Central memory CD8-positive, alpha-beta T cell (primary cell): ENCODE measurements around the gene HMCES.
"Not testable (repeated sequence)": the region's sequence is repeated elsewhere in the genome, so short reads cannot be mapped to it uniquely, and the experiment has no call there.

Experiments
- ATAC-seq: fragments of 150-1000 bp; cut with Tn5 transposase; replicated peaks from 2 replicates; pipeline ENCODE4 v1.10.0; 2022; ENCODE audit warnings: mild to moderate bottlenecking, moderate FRiP score, moderate number of reproducible peaks; ENCODE audit not compliant: poor library complexity, severe bottlenecking; ENCODE audit errors: extremely low read depth
- DNase-seq, 2 donors: peaks; one replicate each; pipeline ENCODE4 v3.0.0; 2021; ENCODE audit warnings: low spot score in 2 of 2
- H3K27ac Mint-ChIP-seq: one replicate; pipeline ENCODE4 v1.8.0; 2022; ENCODE audit warnings: low read depth, mild to moderate bottlenecking, moderate library complexity, mixed read lengths
- H3K27me3 Mint-ChIP-seq: one replicate; pipeline ENCODE4 v1.8.0; 2022; ENCODE audit warnings: mixed read lengths
- H3K36me3 Mint-ChIP-seq: one replicate; pipeline ENCODE4 v1.8.0; 2022; ENCODE audit warnings: mild to moderate bottlenecking, moderate library complexity, mixed read lengths; ENCODE audit not compliant: insufficient read depth
- H3K4me1 Mint-ChIP-seq: one replicate; pipeline ENCODE4 v1.8.0; 2022; ENCODE audit warnings: mixed read lengths
- H3K4me3 Mint-ChIP-seq: one replicate; pipeline ENCODE4 v1.8.0; 2022; ENCODE audit warnings: mild to moderate bottlenecking, moderate library complexity, mixed read lengths
- H3K9me3 Mint-ChIP-seq: one replicate; pipeline ENCODE4 v1.8.0; 2022; ENCODE audit warnings: mixed read lengths

The HMCES gene

DNA sequence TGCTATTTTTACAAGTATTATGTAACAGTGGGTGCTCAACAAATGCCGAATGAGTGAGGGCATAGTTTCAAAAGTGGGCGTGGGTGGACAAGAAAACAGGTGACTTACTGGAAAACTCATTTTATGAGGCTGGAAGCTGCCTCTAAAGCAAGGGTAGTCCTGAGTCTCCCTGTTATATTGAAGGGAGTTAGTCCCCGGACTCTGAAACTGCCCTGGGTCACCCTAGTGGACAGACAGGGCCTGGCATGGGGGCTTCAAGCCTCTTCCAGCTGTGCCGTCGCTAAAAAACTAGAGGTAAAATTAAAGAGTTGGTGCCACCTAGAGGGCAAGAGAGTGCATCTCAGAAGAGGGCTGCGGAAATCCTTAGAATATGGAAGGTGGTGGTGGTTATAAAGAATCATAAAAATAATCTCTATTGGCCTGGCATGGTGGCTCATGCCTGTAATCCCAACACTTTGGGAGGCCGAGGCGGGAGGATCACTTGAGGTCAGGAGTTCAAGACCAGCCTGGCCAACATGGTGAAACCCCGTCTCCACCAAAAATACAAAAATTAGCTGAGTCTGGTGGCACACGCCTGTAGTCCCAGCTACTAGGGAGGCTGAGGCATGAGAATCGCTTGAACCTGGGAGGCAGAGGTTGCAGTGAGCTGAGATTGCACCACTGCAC is 32.9 kb upstream of the HMCES start:
- not testable (repeated sequence) for H3K9me3 Mint-ChIP-seq, H3K27ac Mint-ChIP-seq, H3K4me3 Mint-ChIP-seq, H3K27me3 Mint-ChIP-seq
- peak; percentile 51 for ATAC-seq
- H3K4me1 Mint-ChIP-seq: peaks cover 27% of the 10 kb centered on the region
- DNase-seq: peak; percentile 36 to 61
- H3K36me3 Mint-ChIP-seq: peaks cover 20% of the 10 kb centered on the region

GRCh38 chr3:129246636-129247035 is 32.0 kb upstream of the HMCES start:
- Mint-ChIP-seq H3K9me3 (no peaks in the 10 kb centered on the region), H3K36me3 (peaks cover 21% of the 10 kb centered on the region), H3K4me3 (no peak overlapping the region), H3K4me1 (peaks cover 29% of the 10 kb centered on the region), H3K27ac (no peak overlapping the region), H3K27me3 (no peaks in the 10 kb centered on the region)
- DNase-seq (no peak), ATAC-seq (no peak)

GRCh38 chr3:129248286-129248979 is 30.2 kb upstream of the HMCES start:
- Mint-ChIP-seq H3K27ac (peak overlapping the region; percentile 95), H3K36me3 (peaks cover 35% of the 10 kb centered on the region), H3K9me3 (no peaks in the 10 kb centered on the region), H3K27me3 (no peaks in the 10 kb centered on the region), H3K4me3 (peak overlapping the region; percentile 97), H3K4me1 (peaks cover 44% of the 10 kb centered on the region)
- DNase-seq: no peak
- no peak for ATAC-seq

DNA sequence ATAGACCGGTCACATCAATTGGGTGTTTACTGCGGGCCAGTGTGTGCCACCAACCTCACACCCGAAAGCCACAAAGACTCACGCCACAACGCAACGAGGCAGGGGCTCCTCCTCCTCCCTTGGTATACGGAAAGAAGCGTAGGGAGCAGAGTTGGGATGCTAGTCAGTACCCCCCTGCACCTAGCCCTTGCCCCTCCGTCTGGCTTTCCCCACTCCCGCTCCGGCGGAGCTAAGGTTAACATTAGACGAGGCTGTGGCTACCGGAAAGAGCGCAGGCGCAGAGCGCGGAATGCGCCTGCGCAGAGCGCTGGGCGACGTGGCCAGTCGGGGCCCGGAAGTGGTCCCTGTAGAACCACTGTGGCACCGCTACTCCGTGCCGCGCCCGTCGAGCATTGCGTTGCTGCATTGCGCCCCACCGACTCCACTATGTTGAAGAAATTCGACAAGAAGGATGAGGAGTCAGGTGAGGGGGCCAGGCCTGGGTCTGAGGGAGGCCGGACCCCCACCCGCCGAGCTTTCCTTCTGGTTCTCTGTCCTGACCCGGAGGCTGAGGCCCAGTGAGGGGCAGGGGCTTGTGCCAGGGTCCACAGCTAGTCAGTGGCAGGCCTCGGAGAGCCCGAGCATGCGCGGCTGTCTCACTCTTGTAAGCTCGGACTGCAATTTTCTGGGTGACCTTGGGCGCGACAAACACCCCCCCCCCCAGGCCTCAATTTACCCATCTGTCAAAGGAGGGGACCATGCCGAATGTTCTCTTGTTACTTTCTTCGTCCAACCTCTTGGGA is 29.2 kb upstream of the HMCES start, which contains the start of gene COPG1:
Gene COPG1, plus strand, starts transcription at position 323 of the 782 bp plus-strand sequence. Its CDS starts 104 bp downstream, at position 427.
- ATAC-seq: peak; percentile 86
- H3K27me3 Mint-ChIP-seq: no peaks in the 10 kb centered on the region
- peaks cover 46% of the 10 kb centered on the region for H3K4me1 Mint-ChIP-seq
- peak within 1 kb of the TSS; percentile 97 for H3K4me3 Mint-ChIP-seq
- peak within 1 kb of the TSS; percentile 95 for H3K27ac Mint-ChIP-seq
- DNase-seq: peak; percentile 78 to 83
- H3K9me3 Mint-ChIP-seq: no peaks in the 10 kb centered on the region
- H3K36me3 Mint-ChIP-seq: peaks cover 44% of the 10 kb centered on the region

GRCh38 chr3:129252748-129253147 is 25.9 kb upstream of the HMCES start:
- Mint-ChIP-seq H3K4me3 (no peak overlapping the region), H3K9me3 (no peaks in the 10 kb centered on the region), H3K27ac (no peak overlapping the region), H3K36me3 (peaks cover 72% of the 10 kb centered on the region), H3K4me1 (peaks cover 46% of the 10 kb centered on the region), H3K27me3 (no peaks in the 10 kb centered on the region)
- no peak for ATAC-seq
- no peak for DNase-seq

DNA sequence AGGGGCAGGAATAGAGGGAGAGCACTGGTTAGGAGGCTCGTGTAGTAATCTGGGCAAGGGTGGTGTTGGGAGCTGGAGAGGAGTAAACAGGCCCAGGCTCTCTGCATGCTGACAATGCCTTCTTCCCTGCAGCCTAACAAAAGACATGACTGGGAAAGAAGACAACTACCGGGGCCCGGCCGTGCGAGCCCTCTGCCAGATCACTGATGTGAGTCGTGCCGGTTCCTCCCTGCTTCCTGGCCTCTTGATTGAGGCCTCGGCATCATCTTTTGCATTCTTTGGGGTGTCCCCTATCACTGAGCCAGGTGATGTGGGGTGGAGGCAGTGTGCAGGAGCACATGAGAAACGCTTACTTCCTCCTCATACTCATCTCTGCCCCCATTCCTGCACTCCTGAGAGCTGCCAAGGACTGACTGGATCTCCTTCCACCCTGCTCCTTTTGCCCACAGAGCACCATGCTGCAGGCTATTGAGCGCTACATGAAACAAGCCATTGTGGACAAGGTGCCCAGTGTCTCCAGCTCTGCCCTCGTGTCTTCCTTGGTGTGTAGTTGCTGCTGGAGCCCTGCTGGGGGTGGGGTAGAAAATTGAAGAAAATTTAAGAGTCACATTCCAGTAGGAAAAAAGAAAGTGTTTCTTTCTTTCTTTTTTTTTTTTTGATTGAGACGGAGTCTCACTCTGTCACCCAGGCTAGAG is 24.0 kb upstream of the HMCES start:
- Mint-ChIP-seq H3K27ac (no peak overlapping the region), H3K4me1 (peaks cover 30% of the 10 kb centered on the region), H3K27me3 (no peaks in the 10 kb centered on the region), H3K9me3 (no peaks in the 10 kb centered on the region), H3K36me3 (peaks cover 74% of the 10 kb centered on the region), H3K4me3 (no peak overlapping the region)
- ATAC-seq (no peak), DNase-seq (no peak)

GRCh38 chr3:129256270-129256669 is 22.4 kb upstream of the HMCES start:
- no peaks in the 10 kb centered on the region for H3K27me3 Mint-ChIP-seq
- H3K4me3 Mint-ChIP-seq: no peak overlapping the region
- ATAC-seq (no peak), DNase-seq (no peak)
- H3K27ac Mint-ChIP-seq: no peak overlapping the region
- H3K36me3 Mint-ChIP-seq: peaks cover 81% of the 10 kb centered on the region
- H3K4me1 Mint-ChIP-seq: peaks cover 18% of the 10 kb centered on the region
- H3K9me3 Mint-ChIP-seq: no peaks in the 10 kb centered on the region

DNA sequence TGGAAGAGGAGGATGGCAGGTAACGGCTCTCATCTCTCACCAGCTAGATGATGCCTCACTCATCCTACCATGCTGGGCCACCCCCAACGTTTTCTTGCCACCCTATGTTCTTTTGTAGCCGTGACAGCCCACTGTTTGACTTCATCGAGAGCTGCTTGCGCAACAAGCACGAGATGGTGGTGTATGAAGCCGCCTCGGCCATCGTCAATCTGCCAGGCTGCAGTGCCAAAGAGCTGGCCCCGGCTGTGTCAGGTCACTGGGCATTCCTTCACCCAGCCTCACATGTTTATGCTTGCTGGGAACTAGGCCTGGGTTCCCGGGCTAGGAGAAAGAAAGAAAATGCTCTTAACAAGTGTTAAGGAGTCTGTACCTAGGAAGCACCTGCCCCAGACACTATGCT is 21.1 kb upstream of the HMCES start:
- no peaks in the 10 kb centered on the region for H3K27me3 Mint-ChIP-seq
- no peak overlapping the region for H3K4me3 Mint-ChIP-seq
- peak overlapping the region; percentile 55 for H3K27ac Mint-ChIP-seq
- H3K4me1 Mint-ChIP-seq: peaks cover 15% of the 10 kb centered on the region
- H3K36me3 Mint-ChIP-seq: peaks cover 81% of the 10 kb centered on the region
- no peaks in the 10 kb centered on the region for H3K9me3 Mint-ChIP-seq
- no peak for ATAC-seq
- DNase-seq: no peak

DNA sequence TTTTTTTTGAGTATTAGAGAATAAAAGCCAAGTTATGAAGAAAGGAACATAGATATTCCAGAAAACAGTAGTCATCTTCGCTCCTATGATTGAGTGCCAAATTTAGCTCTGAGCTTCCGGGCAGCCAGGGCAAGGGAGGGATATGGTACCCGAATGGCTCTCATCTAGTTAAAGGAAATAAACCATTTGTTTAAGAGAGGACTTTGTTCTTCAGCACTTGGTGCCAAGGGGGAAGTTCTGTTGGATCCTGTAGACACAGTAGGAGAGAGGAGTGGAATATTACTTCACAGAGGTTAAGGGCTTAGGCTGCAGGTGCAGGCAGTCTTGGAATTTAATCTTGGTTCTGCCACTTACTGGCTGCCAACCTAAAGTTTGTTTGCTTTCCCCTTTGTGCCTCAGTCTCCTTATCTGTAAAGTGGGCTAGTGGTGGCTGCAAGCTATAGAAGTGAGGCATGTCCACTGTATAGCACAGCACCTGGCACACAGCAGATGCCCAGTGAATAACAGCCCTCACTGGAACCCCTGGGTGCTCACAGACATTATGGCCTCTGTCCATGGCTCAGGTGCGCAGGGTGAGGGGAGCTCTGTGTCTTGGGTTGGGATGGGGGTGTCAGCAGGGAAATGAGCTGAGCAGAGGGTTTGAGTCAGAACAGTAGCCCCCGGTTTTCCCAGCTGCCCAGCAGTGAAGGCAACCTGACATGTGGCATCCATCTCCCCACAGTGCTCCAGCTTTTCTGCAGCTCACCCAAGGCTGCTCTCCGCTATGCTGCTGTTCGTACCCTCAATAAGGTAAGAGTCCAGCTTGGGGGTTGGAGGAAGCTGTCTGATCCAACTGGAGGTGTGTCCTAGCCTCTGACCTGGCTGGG is 18.8 kb upstream of the HMCES start:
- H3K27me3 Mint-ChIP-seq: no peaks in the 10 kb centered on the region
- H3K9me3 Mint-ChIP-seq: no peaks in the 10 kb centered on the region
- no peak for ATAC-seq
- no peak overlapping the region for H3K27ac Mint-ChIP-seq
- peaks cover 86% of the 10 kb centered on the region for H3K36me3 Mint-ChIP-seq
- no peak overlapping the region for H3K4me3 Mint-ChIP-seq
- peaks cover 19% of the 10 kb centered on the region for H3K4me1 Mint-ChIP-seq
- DNase-seq: no peak

DNA sequence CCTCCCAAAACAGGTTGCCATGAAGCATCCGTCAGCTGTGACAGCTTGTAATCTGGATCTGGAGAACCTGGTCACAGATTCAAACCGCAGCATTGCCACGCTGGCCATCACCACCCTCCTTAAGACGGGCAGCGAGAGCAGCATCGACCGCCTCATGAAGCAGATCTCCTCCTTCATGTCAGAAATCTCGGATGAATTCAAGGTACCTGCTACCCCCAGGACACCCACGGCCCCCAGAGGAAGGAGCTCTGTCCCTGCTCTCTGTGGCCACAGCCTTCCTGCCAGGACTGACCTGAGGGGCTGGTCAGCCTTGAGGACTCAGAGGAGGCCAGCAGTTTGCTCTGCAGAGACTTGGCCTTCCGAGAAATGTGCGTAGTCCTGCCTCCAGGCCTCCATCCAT is 18.1 kb upstream of the HMCES start:
- H3K36me3 Mint-ChIP-seq: peaks cover 84% of the 10 kb centered on the region
- H3K27me3 Mint-ChIP-seq: no peaks in the 10 kb centered on the region
- H3K4me3 Mint-ChIP-seq: no peak overlapping the region
- no peak overlapping the region for H3K27ac Mint-ChIP-seq
- ATAC-seq: no peak
- no peaks in the 10 kb centered on the region for H3K9me3 Mint-ChIP-seq
- DNase-seq: no peak
- H3K4me1 Mint-ChIP-seq: peaks cover 19% of the 10 kb centered on the region

DNA sequence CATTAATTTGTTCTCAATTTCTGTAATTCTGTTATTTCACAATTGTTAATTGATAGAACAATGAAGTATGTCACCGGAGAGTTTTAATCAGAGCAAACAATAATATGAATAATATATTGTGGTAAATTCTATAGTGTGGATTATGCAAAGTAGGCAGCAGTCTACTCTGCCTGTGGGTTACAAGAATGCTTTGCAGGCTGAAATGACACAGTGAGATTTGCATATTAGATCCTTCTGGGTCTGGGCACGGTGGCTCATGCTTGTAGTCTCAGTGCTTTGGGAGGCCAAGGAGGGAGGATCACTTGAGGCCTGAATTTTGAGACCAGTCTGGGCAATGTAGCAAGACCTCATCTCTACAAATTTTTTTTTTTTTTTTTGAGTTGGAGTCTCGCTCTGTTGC is 16.8 kb upstream of the HMCES start:
- Mint-ChIP-seq H3K36me3 (peaks cover 83% of the 10 kb centered on the region), H3K4me1 (peaks cover 19% of the 10 kb centered on the region), H3K27me3 (no peaks in the 10 kb centered on the region), H3K4me3 (no peak overlapping the region), H3K9me3 (no peaks in the 10 kb centered on the region), H3K27ac (no peak overlapping the region)
- ATAC-seq (no peak), DNase-seq (no peak)
